Gastrocnemius medialis (tissue), 4 donors: Measurements from ENCODE around the gene XXYLT1. TPM values are rescaled to one million over a fixed set of nuclear protein-coding genes. Genes with fewer than 3 reads are reported as not detected.

Experiments used
- ATAC-seq, 2 donors: fragments of 150-250 bp; one replicate each; pipeline ENCODE4 v1.9.1; 2016
- DNase-seq, 2 donors: peaks; one replicate each; pipeline ENCODE4 v3.0.0-alpha.2; 2019
- H3K27ac ChIP-seq, 4 donors: fragments of 200-600 bp; sonication (generic); 1 replicate in 1 of 4; 2 replicates in 3 of 4; pipeline ENCODE4 v1.5.1; 2016 to 2018; ENCODE audit warnings: mild to moderate bottlenecking in 2 of 4, moderate library complexity in 1 of 4
- H3K27me3 ChIP-seq, 3 donors: fragments of 200-600 bp; sonication (generic) in 2 of 3; 1 replicate in 1 of 3; 2 replicates in 2 of 3; pipeline versions ENCODE4 v1.5.1 to v1.6.0; 2016 to 2019; ENCODE audit warnings: mild to moderate bottlenecking in 1 of 3, moderate library complexity in 1 of 3
- H3K36me3 ChIP-seq, 2 donors: fragments of 200-600 bp; sonication (generic) in 1 of 2; one replicate each; pipeline ENCODE4 v1.5.1; 2017 to 2018
- H3K4me1 ChIP-seq, 2 donors: fragments of 200-600 bp; sonication (generic) in 1 of 2; one replicate each; pipeline ENCODE4 v1.5.1; 2016 to 2017; ENCODE audit warnings: mild to moderate bottlenecking in 2 of 2
- H3K4me3 ChIP-seq, 4 donors: fragments of 200-600 bp; sonication (generic) in 3 of 4; 1 replicate in 1 of 4; 2 replicates in 3 of 4; pipeline ENCODE4 v1.5.1; 2016 to 2019; ENCODE audit warnings: mild to moderate bottlenecking in 2 of 4
- H3K9me3 ChIP-seq, 3 donors: fragments of 200-600 bp; sonication (generic) in 2 of 3; 1 replicate in 1 of 3; 2 replicates in 2 of 3; pipeline ENCODE4 v1.5.1; 2016 to 2019
- POLR2A ChIP-seq, 2 donors: fragments of 450-650 bp; IDR thresholded peaks; one replicate each; pipeline ENCODE4 v1.6.1; 2017; ENCODE audit warnings: antibody characterized with exemption in 2 of 2, mild to moderate bottlenecking in 2 of 2, moderate library complexity in 2 of 2
- in situ Hi-C, 4 donors: fragments of 200-750 bp; cut with MboI; loops; one replicate each; pipeline versions ENCODE4 v1.15.0 to v1.8.0; 2017; ENCODE audit warnings: low sequenced_read_pairs in 4 of 4
- intact Hi-C: fragments of 100-400 bp; cut with DNase I; formaldehyde crosslinking; loops from one replicate; pipeline ENCODE4 v1.15.1; 2023; ENCODE audit warnings: low total_unique reads
- total RNA-seq, 4 donors: library from RNA; depleted of rRNA; stranded (reverse); fragments of >200 nt; gene quantifications; one replicate each; pipeline versions ENCODE4 v1.1.0 to v1.2.3, GENCODE V29; 2016
- TF ChIP-seq, protein P1 (sequence below), 5 experiments: fragments of 450-650 bp in 3 of 5; fragments of 200-600 bp in 2 of 5; sonication (generic) in 2 of 5; IDR thresholded peaks in 4 of 5; conservative IDR thresholded peaks in 1 of 5; 1 replicate in 4 of 5; 2 replicates in 1 of 5; pipeline ENCODE4 v1.5.1; 2016 to 2019; ENCODE audit warnings: antibody characterized with exemption in 5 of 5, mild to moderate bottlenecking in 3 of 5, moderate library complexity in 3 of 5

Gene XXYLT1
- total RNA-seq, 4 donors from 2014 or later = 0.87 to 3.1 (median 1.3) TPM

DNA sequence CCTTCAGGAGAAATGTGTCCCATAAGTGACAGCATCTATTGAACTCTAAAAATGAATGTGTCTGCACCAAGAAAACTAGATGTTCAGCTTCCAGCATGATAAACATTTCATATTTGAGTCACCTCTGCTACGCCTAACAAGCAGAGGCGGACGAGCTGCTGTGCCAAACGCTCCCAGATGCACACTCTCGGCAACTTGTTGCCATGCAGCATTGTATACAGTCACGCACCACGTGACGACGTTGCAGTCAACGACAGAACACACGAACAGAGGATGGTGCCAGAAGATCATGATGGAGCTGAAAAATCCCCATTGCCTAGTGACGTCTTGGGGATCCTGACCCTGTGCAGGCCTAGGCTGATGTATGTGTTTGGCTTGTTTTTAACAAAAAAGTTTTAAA, 137.5 kb downstream of the XXYLT1 start:
- ATAC-seq (no peak), DNase-seq (no peak)
- Histone ChIP-seq H3K9me3 (no peaks in the 10 kb centered on the region), H3K4me3 (no peak overlapping the region), H3K27ac (no peak overlapping the region), H3K4me1 (no peaks in the 10 kb centered on the region), H3K36me3 (no peaks in the 10 kb centered on the region), H3K27me3 (no peaks in the 10 kb centered on the region)
- in situ Hi-C loops = loop anchor here in 1 of 4 donors (25.0 kb wide), 1 partner anchor 379 kb away; no protein-coding TSS in a partner anchor
- TF ChIP-seq, protein P1, sequence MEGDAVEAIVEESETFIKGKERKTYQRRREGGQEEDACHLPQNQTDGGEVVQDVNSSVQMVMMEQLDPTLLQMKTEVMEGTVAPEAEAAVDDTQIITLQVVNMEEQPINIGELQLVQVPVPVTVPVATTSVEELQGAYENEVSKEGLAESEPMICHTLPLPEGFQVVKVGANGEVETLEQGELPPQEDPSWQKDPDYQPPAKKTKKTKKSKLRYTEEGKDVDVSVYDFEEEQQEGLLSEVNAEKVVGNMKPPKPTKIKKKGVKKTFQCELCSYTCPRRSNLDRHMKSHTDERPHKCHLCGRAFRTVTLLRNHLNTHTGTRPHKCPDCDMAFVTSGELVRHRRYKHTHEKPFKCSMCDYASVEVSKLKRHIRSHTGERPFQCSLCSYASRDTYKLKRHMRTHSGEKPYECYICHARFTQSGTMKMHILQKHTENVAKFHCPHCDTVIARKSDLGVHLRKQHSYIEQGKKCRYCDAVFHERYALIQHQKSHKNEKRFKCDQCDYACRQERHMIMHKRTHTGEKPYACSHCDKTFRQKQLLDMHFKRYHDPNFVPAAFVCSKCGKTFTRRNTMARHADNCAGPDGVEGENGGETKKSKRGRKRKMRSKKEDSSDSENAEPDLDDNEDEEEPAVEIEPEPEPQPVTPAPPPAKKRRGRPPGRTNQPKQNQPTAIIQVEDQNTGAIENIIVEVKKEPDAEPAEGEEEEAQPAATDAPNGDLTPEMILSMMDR (IDR thresholded peaks at IDR 0.05 in 4 of 5, conservative IDR thresholded peaks at IDR 0.05 in 1 of 5) = no peak
- no peak for TF ChIP-seq POLR2A (IDR thresholded peaks at IDR 0.05)
- intact Hi-C loops = no loop called here

DNA sequence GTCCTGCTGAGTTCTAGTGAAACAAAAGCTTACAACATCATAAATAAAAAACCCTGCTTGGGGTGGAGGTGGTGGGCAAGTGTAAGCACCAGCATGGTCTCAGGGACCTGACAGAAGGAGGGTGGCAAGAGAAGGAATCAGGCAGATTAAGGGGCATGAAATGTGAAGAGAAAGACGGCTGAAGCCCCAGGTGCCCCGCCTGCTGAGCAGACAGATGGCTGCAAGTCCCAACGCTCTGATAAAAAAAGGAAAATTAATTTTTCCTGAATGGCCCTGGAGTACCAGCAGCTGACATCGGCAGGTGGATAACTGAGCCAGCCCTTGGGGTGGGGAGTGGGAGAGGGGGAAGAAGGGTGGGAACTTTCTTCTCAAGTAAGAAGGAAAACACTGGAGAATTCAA, 137.9 kb downstream of the XXYLT1 start:
- intact Hi-C loops = no loop called here
- Histone ChIP-seq H3K27ac (no peak overlapping the region), H3K36me3 (no peaks in the 10 kb centered on the region), H3K9me3 (no peaks in the 10 kb centered on the region), H3K27me3 (no peaks in the 10 kb centered on the region), H3K4me3 (no peak overlapping the region), H3K4me1 (no peaks in the 10 kb centered on the region)
- TF ChIP-seq POLR2A (IDR thresholded peaks at IDR 0.05) = no peak
- TF ChIP-seq, protein P1 (IDR thresholded peaks at IDR 0.05 in 4 of 5, conservative IDR thresholded peaks at IDR 0.05 in 1 of 5) = no peak
- DNase-seq = no peak
- ATAC-seq = no peak
- in situ Hi-C loops = loop anchor here in 1 of 4 donors (25.0 kb wide), 1 partner anchor 379 kb away; no protein-coding TSS in a partner anchor

DNA sequence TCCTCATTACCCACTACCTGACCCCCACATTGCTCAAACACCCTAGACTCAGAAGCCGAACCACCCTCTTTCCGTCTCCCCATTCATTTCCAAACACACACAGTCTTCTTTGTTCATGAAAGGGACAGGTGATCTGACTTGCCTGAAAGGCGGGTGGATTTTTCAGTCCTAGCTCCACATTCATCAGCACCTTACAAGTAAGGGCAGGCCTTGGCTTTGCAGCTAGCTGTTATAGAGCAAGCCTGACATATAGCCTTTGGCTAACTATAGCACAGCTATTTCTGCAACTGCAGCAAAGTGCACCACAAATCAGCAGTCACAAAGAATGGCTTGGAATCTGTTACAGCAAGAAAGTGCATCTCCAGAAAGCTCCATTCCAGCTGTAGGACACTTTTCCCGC, 139.8 kb downstream of the XXYLT1 start:
- in situ Hi-C loops (loop anchor here in 1 of 4 donors (25.0 kb wide), 1 partner anchor 381 kb away; no protein-coding TSS in a partner anchor), intact Hi-C loops (no loop called here)
- Histone ChIP-seq H3K27me3 (no peaks in the 10 kb centered on the region), H3K4me1 (no peaks in the 10 kb centered on the region), H3K4me3 (no peak overlapping the region), H3K9me3 (no peaks in the 10 kb centered on the region), H3K36me3 (no peaks in the 10 kb centered on the region), H3K27ac (no peak overlapping the region)
- TF ChIP-seq, protein P1 (IDR thresholded peaks at IDR 0.05 in 4 of 5, conservative IDR thresholded peaks at IDR 0.05 in 1 of 5) = no peak
- no peak for TF ChIP-seq POLR2A (IDR thresholded peaks at IDR 0.05)
- DNase-seq (no peak), ATAC-seq (no peak)

DNA sequence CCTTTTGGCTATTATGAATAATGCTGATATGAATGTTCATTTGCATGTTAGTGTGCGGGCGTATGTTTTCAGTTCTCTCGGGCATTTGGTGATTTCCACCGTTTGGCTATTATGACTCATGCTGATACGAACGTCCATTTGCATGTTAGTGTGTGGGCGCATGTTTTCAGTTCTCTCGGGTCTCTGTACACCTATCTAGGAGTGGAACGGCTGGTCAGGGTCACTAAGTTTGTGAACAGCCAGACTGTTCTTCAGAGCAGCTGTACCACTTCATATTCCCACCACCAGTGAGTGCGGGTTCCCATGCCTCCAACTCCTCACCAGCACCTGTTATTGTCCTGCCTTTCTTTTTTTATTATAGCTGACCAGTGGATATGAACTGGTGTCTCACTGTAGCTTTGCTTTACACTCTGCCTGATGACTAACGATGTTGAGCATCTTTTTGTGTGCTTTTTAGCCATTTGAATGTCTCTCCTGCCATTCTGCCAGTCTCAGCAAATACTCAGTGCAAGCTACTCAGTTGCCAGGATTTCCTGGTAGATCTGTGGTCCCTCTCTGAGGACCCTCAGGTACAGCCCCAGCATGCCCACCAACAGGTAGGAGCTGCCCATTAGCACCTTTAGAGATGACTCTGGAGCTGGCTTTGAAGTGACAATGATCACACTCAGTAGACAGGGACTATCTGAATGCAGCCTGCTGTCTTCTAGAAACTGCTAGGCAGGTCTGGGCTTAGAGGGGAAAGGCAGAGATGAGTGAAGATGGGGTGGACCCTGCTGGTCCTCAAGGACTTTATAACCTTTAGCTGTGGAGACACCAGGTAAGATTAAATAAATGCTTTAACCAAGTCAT, 141.1 kb downstream of the XXYLT1 start:
- no peak for ATAC-seq
- no peak for TF ChIP-seq POLR2A (IDR thresholded peaks at IDR 0.05)
- TF ChIP-seq, protein P1 (IDR thresholded peaks at IDR 0.05 in 4 of 5, conservative IDR thresholded peaks at IDR 0.05 in 1 of 5) = no peak
- Histone ChIP-seq H3K36me3 (no peaks in the 10 kb centered on the region), H3K4me3 (no peak overlapping the region), H3K9me3 (no peaks in the 10 kb centered on the region), H3K27ac (no peak overlapping the region), H3K4me1 (no peaks in the 10 kb centered on the region), H3K27me3 (no peaks in the 10 kb centered on the region)
- intact Hi-C loops = no loop called here
- no peak for DNase-seq
- in situ Hi-C loops = loop anchor here in 1 of 4 donors (25.0 kb wide), 1 partner anchor 382 kb away; no protein-coding TSS in a partner anchor
